Ascending aorta (tissue), 2 donors: ENCODE results near the gene DTHD1. TPM values are rescaled to one million over a fixed set of nuclear protein-coding genes. Genes with fewer than 3 reads are reported as not detected.

Source experiments
- DNase-seq, 2 donors: peaks; one replicate each; pipeline ENCODE4 v3.0.0-alpha.2; 2019; ENCODE audit warnings: low spot score in 2 of 2
- H3K27ac ChIP-seq, 2 donors: fragments of 200-600 bp; sonication (generic); one replicate each; pipeline ENCODE4 v1.5.1; 2016 to 2017; ENCODE audit warnings: mild to moderate bottlenecking in 1 of 2
- H3K27me3 ChIP-seq: fragments of 200-600 bp; sonication (generic); one replicate; pipeline ENCODE4 v1.5.1; 2017
- H3K36me3 ChIP-seq, 2 donors: fragments of 200-600 bp; sonication (generic); one replicate each; pipeline ENCODE4 v1.5.1; 2016
- H3K4me1 ChIP-seq, 2 donors: fragments of 200-600 bp; sonication (generic); one replicate each; pipeline ENCODE4 v1.5.1; 2016 to 2017; ENCODE audit warnings: mild to moderate bottlenecking in 1 of 2
- H3K4me3 ChIP-seq, 2 donors: fragments of 200-600 bp; sonication (generic); one replicate each; pipeline ENCODE4 v1.5.1; 2016 to 2017; ENCODE audit warnings: mild to moderate bottlenecking in 1 of 2
- H3K9me3 ChIP-seq, 2 donors: fragments of 200-600 bp; sonication (generic); one replicate each; pipeline ENCODE4 v1.5.1; 2016
- intact Hi-C: fragments of 100-400 bp; cut with DNase I; formaldehyde crosslinking; loops from one replicate; pipeline ENCODE4 v1.15.1; 2023
- total RNA-seq: library from RNA; depleted of rRNA; stranded (reverse); fragments of >200 nt; gene quantifications from one replicate; pipeline ENCODE4 v1.1.0, GENCODE V29; 2016
- TF ChIP-seq, protein P1 (sequence below), 3 experiments: fragments of 200-600 bp in 2 of 3; fragments of 450-650 bp in 1 of 3; sonication (generic) in 2 of 3; IDR thresholded peaks; one replicate each; pipeline ENCODE4 v1.5.1; 2016 to 2019; ENCODE audit warnings: antibody characterized with exemption in 3 of 3, mild to moderate bottlenecking in 1 of 3, moderate library complexity in 1 of 3

Gene DTHD1
- total RNA-seq, 1 donor from 2014 or later, result not detected

DNA sequence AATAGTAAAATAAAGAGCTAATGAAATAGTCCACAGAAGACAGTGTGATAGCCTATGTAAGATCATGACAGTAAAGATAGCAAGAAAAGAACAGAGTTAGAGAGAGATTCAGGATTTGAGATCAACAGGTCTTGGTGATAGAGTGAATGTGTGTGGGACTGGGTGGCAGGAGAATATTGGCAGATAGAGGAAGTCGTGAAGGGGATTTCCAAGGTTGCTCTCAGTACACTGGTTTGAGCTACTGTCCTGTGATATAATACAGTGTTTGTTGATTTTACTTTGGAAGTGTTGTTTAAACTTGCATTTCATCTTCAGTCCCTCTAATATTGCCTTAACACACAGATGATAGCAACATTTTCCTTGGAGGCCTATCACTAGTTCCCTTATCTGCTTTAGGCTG is 44.1 kb downstream of the DTHD1 start:
- DNase-seq, result no peak
- TF ChIP-seq, protein P1, sequence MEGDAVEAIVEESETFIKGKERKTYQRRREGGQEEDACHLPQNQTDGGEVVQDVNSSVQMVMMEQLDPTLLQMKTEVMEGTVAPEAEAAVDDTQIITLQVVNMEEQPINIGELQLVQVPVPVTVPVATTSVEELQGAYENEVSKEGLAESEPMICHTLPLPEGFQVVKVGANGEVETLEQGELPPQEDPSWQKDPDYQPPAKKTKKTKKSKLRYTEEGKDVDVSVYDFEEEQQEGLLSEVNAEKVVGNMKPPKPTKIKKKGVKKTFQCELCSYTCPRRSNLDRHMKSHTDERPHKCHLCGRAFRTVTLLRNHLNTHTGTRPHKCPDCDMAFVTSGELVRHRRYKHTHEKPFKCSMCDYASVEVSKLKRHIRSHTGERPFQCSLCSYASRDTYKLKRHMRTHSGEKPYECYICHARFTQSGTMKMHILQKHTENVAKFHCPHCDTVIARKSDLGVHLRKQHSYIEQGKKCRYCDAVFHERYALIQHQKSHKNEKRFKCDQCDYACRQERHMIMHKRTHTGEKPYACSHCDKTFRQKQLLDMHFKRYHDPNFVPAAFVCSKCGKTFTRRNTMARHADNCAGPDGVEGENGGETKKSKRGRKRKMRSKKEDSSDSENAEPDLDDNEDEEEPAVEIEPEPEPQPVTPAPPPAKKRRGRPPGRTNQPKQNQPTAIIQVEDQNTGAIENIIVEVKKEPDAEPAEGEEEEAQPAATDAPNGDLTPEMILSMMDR (IDR thresholded peaks at IDR 0.05), result no peak
- intact Hi-C loops, result no loop called here
- H3K36me3 ChIP-seq, result no peaks in the 10 kb centered on the region
- H3K9me3 ChIP-seq, result no peaks in the 10 kb centered on the region
- H3K27ac ChIP-seq, result no peak overlapping the region
- H3K4me3 ChIP-seq, result no peak overlapping the region
- no peaks in the 10 kb centered on the region for H3K4me1 ChIP-seq
- H3K27me3 ChIP-seq, result no peaks in the 10 kb centered on the region

DNA sequence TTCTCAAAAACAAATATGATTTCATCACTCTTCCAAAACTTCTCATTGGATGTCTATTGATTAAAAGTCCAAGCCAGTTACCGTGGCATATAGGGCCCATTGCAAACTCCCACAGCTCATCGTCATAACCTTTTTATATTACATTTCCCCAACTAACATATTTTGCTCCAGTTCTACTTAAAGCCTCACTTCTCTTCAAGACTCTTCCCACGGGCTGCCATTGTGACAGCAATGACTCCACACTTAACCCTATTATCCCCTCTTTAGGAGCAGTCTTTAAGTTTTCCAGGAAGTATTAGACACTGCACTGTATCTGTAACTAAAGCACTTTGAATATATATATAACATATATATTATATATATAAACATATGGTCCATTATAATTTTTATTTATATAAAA is 44.5 kb downstream of the DTHD1 start:
- Histone ChIP-seq H3K27ac (no peak overlapping the region), H3K4me1 (no peaks in the 10 kb centered on the region), H3K36me3 (no peaks in the 10 kb centered on the region), H3K4me3 (no peak overlapping the region), H3K27me3 (no peaks in the 10 kb centered on the region), H3K9me3 (no peaks in the 10 kb centered on the region)
- intact Hi-C loops, result no loop called here
- no peak for DNase-seq
- TF ChIP-seq, protein P1 (IDR thresholded peaks at IDR 0.05), result no peak

DNA sequence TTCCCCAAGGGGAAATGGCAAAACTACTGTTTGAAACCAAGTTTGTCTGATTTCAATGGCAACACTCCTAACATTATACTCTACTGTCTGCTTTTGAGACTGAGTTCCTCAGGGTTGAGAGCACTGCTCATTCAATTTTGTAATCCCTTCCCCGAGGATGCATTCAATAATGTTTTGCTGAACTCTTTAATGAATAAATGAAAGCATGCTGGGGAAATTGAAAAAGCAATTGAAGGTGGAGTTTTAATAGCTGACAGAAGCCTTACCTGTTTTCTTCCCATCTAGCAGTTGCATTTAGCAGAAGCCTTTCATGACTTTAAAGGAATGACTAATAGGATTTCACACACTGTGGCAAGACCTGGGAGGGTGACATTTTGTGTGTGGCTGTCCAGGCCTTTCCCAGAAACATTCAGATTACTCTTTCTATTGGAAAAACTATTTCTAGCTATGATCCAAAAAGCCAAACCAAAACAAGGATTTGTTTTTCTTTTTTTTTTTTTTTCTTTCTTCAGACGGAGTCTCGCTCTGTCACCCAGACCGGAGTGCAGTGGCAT is 45.1 kb downstream of the DTHD1 start:
- no peak overlapping the region for H3K27ac ChIP-seq
- intact Hi-C loops, result no loop called here
- H3K4me1 ChIP-seq, result no peaks in the 10 kb centered on the region
- H3K36me3 ChIP-seq, result no peaks in the 10 kb centered on the region
- no peaks in the 10 kb centered on the region for H3K9me3 ChIP-seq
- H3K4me3 ChIP-seq, result no peak overlapping the region
- no peak for DNase-seq
- TF ChIP-seq, protein P1 (IDR thresholded peaks at IDR 0.05), result no peak
- H3K27me3 ChIP-seq, result no peaks in the 10 kb centered on the region

DNA sequence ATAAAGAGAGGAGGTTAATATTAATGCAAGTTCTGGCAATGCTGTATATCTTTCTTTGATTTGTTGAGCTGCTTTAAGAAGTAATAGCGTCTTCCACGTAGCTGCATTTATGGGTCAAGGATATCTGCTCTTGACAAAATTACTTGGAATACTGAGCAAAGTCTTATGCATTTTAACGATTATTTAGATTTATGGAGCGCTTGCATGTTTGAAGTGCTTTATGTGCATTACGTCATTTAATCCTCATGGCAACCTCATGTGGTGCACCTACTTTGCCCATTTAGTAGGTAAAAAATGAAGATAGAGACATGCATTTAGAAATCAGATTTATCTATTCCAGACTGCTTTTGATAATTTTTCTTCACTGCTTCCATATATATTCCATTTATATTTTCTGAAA is 46.0 kb downstream of the DTHD1 start:
- H3K27me3 ChIP-seq, result no peaks in the 10 kb centered on the region
- no peaks in the 10 kb centered on the region for H3K9me3 ChIP-seq
- DNase-seq, result no peak
- H3K4me3 ChIP-seq, result no peak overlapping the region
- no peak overlapping the region for H3K27ac ChIP-seq
- H3K36me3 ChIP-seq, result no peaks in the 10 kb centered on the region
- intact Hi-C loops, result no loop called here
- no peaks in the 10 kb centered on the region for H3K4me1 ChIP-seq
- TF ChIP-seq, protein P1 (IDR thresholded peaks at IDR 0.05), result no peak

DNA sequence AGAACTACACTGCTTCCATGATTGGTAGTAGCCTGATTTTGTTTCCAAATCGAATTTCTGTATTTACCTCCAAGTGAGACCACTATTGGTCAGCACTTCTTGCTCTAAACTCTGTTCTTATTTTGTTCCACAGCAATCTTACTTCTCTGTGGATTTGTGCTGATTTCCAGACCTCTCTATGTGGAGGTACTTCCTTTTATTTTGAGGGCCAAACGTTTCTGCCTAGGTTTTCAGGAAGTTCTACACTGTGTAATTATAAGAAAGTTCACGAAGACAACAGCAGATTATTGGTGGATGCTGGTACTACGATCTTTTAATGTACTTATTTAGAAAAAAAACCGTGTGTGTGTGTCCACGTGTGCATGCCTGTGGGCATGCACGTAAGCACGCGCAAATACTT is 46.7 kb downstream of the DTHD1 start:
- Histone ChIP-seq H3K4me3 (no peak overlapping the region), H3K36me3 (no peaks in the 10 kb centered on the region), H3K27me3 (no peaks in the 10 kb centered on the region), H3K9me3 (no peaks in the 10 kb centered on the region), H3K4me1 (no peaks in the 10 kb centered on the region), H3K27ac (no peak overlapping the region)
- intact Hi-C loops, result no loop called here
- TF ChIP-seq, protein P1 (IDR thresholded peaks at IDR 0.05), result no peak
- DNase-seq, result no peak

DNA sequence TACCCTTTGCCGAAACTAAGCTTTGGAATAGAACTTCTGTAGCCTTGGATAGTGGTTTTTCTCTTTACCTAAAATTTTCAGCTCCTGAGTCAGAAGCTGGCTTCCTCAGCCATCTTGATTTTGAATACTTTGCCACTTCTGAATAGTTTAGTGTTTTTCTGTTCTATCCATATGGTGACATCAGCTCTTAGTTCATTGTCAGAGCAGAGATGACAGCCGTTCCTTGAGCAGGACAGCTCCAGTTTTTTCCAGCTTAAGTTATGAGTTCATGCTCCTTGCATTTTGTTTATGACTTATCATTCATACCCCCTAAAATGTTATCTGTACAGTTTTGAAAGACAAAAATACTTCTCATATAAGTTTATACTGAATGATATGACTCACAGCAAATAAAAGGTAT is 47.8 kb downstream of the DTHD1 start:
- intact Hi-C loops, result no loop called here
- Histone ChIP-seq H3K9me3 (no peaks in the 10 kb centered on the region), H3K27me3 (no peaks in the 10 kb centered on the region), H3K36me3 (no peaks in the 10 kb centered on the region), H3K27ac (no peak overlapping the region), H3K4me3 (no peak overlapping the region), H3K4me1 (no peaks in the 10 kb centered on the region)
- TF ChIP-seq, protein P1 (IDR thresholded peaks at IDR 0.05), result no peak
- DNase-seq, result no peak
